ENCODE data around the gene SPOCK2.

DNA sequence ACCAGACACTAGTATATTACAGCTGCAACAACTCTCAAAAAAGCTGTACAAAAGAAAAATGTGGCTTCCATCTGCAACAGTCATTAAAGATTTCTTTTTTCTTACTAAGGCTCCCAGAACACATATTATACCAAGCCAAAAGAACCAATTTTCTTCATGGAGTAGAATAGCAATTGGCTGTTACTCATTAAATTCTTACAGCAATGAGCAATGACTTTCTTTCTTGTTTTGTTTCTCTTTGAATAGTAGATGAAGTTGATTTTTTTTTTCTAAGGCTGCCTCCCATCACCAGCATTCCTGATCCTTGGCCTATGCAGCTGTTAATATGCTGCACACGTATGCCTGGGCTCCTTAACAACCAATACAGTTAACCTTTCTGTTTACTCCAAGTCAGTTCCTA, 36.6 kb upstream of the SPOCK2 start:
- TF ChIP-seq CTCF (conservative IDR thresholded peaks at IDR 0.05; ENCODE audit: low read depth, low read length) = no peak
- no peak for TF ChIP-seq MXI1 (IDR thresholded peaks at IDR 0.05; ENCODE audit: borderline replicate concordance, low read depth, low read length)
- TF ChIP-seq MAFK (IDR thresholded peaks at IDR 0.05; ENCODE audit: low read depth, low read length) = no peak
- no peak for TF ChIP-seq USF2 (IDR thresholded peaks at IDR 0.05; ENCODE audit: low read depth, low read length)
- TF ChIP-seq NFE2L2 (IDR thresholded peaks at IDR 0.05; ENCODE audit: low read depth, low read length) = no peak
- TF ChIP-seq POLR2A (IDR thresholded peaks at IDR 0.05; ENCODE audit: low read depth, low read length) = no peak
